Measurements from ENCODE around the gene SHLD1.
A peak's percentile ranks its signal among the peaks of the same experiment; 100 is the strongest.

The SHLD1 gene

DNA sequence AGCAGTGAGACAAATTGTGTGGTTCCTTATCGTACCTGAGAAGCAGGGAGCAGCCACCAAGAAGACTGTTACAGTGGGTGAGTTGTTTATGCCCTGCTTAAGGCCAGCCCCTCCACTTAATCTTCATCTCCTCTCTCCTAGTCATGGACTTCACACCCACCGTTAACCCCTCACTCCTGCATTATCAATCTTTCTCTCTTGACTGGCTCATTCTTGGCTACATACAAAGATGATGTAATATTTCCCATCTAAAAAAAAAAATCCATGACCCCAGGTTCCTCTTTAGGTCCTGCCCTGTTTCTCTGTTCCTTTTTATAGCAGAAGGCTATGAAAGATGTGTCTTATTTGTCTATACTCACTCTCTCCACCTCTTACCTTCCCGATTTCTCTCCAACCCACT lies 72.4 kb downstream of the SHLD1 start:
- DNase-seq, result no peak

DNA sequence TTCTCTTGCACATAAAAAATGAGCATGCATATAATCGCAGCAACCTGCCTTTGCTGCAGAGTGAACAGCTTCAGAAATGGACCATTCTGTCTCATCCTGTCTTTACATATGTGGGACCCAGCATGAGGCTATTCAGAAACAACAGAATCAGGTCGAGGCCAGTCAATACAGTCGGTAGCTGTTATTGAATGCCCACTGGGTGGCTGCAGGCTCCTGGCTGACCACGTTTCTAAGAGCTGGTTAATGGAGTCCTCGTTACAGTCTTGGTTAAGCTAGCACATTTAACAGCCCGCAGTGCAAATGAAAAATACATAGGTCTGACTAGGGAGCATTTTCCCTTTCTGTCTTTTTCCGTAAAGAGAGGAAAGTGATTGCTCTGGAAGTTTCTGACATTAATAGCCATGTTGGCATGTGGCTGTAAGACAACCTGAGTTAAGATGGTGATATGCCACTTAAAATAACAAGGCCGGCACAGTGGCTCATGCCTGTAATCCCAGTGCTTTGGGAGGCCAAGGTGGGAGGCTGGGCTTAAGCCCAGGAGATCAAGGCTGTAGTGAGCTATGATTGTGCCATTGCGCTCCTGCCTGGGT lies 75.0 kb downstream of the SHLD1 start:
- DNase-seq, result no peak

DNA sequence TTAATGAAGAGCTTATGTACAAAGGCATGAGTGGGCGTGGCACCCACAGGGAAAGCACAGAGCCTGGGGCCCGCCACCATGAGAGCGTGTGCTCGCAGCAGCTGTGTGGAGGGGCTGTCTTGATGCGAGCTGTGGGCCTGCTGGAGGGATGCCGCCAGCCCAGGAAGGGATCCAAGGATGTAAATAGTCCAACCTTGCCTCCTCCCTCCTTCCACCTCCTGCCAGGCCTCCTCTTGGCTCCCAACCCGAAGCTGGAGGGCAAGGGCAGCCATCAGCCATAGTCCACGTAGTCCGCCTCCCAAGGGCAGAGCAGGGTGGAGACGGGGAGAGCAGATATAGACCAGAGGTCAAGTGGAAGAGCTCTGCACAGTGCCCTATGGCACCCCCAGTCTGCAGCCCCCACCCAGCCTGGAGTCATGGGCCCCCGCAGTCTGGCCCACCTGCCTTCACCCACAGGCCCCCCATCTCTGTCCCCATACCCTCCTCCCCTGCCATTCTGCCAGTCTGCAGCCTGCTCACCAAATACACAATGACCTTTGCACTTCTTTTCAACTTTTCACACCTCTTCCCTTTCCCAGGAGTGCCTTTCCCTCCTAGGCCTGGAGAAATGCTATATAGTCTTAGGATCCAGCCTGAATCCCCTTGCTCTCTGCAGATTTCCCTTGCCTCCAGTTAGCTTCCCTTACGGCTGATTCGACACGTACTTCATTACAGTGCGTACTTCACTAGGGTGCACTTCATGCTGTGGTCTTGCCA lies 77.1 kb downstream of the SHLD1 start:
- no peak for DNase-seq

DNA sequence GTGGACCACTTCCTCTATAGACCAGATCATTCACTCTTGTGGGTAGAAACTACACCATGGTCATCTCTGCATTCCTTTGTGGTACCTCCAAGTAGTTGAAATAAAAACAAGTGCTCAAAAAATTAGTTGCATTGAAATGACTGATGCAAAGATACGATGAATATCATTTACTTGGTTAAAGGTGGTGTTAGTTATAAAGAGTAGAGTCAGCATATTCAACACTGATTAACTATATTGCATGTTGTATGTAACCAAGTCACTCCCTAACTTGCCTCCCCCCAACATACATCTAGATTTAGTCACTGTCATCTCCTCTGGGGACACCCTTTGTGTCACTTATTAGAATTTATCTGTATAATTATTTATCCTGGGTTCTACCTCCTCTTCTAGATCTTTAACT lies 77.7 kb downstream of the SHLD1 start:
- no peak for DNase-seq

DNA sequence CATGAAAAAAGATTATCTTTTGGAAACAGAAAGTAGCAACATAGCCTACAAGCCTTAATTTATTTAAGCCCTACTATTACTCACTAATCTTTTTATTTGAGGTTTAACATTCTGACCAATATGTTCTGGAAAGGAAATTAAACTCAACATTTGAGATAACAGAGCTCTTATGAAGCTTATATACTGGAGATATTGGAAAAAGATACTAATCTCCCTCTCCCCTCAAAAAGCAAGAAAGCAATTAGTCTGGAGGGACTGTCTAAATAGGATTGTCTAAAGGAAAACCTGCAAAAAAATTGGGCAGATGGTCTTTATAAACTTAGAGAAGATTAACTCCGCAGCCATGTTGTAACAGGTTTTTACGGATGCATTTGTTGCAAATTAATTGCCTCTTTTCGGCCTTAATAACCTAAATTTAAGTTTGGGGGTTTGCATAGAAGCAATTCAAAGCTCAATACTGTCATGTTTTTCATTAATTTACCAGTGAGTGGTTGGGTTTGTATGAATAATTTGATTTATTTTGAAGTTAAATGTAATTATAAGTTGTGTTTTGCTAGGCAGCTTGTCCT lies 79.1 kb downstream of the SHLD1 start:
- DNase-seq, result peak; percentile 99

DNA sequence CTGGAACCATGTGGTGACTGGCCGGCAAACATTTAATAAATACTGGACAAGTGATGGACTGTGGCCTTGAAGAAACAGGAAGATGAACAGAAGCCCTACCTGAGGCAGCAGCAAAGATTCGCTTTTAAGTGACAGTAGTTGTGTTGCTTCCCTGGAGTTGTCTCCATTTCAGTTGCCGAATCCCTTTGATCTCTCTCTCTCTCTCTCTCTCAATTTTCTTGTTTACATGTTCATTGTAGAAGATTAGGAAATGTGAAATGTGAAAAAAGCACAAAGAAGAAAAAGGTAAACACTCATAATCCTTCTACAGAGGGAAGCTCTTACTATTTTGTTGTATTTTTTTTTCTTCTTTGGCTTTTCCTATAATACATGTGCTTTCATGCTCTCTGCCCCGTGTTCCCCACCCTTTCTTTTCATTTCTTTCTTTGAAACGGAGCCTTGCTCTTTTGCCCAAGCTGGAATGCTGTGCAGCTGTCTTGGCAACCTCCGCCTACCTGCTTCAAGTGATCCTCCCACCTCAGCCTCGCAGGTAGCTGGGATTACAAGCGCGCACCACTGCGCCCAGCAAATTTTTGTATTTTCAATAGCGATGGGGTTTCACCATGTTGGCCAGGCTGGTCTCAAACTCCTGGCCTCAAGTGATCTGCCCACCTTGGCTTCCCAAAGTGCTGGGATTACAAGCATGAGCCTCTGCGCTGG lies 81.5 kb downstream of the SHLD1 start:
- no peak for DNase-seq

DNA sequence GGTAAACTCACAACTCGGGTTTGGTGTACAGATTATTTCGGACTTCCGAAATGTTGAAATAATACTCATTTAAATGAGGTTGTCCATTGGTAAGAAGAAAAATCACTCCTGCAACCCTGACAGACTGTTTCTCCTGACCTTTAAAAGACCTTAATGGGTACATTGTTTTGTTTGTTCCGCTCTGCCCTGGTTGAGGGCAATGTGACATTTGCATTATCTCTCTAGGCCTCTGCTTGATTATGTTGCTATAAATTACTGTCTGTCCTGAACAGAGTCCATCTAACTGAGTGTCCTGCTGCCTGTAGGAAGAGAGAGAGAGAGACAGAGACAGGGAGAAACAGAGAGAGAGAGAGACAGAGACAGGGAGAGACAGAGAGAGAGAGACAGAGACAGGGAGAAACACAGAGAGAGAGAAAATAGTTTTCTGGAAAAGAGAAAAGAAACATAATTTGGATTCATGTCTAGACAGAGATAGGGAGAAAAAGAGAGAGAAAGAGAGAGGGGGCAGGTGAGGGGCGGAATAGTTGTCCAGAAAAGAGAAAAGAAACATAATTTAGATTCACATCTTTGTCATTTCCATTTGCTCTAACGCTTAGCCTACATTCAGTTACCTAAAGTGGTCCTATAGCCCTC lies 83.2 kb downstream of the SHLD1 start:
- DNase-seq, result no peak

DNA sequence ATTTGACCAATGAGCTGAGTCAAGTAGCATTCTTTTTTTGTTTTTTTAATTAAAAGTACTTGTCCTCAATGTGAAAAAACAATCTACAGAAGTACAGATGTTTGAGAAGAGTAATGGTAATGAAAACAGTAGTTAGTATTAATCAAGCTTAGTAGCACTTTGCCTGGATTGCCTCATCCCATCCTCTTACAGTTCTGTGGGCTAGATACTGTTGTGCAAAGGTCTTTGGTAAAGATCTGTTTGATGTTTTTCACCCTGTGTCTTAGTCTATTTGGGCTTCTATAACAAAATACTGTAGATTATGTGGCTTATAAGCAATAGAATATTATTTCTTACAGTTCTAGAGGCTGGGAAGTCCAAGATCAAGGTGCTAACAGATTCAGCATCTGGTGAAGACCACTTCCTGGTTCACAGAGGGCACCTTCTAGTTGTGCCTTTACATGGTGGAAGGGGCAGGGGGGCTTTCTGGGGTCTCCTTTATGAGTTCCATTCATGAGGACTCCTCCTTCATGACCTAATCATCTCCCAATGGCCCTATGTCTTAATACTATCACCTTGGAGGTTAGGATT lies 84.3 kb downstream of the SHLD1 start:
- DNase-seq, result no peak

DNA sequence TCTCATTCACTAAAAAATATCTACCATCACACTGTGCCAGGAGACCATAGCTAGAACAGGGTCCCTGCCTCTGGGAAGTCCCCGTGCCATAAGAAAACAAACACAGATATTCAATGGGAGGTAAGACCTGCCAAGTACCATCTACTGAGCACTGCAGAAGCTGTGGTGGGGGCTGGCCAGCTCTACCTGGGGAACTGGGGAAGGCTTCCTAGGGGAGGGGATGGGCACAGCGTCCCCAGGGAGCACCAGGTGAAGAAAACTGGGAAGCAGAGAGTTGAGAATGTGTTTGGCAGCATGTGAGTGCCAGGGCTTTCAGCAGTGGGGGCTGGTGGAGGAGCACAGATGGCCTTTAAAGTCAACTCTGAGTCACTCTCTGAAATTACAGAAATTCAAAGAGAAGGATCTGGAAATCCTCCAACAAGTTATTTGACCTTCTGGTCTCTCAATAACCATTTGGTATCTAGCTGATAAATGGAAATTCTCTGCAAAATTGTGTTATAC lies 85.2 kb downstream of the SHLD1 start:
- peak; percentile 56 for DNase-seq

DNA sequence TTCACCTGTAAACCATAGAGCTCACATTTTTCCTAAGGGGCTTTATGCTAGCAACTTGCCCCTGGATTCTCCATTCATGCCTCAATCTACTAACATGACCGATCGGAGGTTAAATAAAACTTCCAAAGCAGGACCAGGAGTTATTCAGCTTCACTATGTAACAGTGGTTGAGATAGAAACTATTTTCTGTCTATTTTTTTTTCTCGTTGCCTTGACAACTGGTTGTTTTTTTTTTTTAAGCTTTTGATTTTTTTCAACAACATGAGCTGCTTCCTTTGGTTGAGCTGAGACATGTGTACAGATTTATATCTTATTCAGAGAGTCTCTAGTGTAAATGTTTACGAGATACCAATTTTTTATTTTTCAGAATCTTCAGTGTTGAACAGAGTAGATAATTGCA lies 85.7 kb downstream of the SHLD1 start:
- DNase-seq, result no peak

DNA sequence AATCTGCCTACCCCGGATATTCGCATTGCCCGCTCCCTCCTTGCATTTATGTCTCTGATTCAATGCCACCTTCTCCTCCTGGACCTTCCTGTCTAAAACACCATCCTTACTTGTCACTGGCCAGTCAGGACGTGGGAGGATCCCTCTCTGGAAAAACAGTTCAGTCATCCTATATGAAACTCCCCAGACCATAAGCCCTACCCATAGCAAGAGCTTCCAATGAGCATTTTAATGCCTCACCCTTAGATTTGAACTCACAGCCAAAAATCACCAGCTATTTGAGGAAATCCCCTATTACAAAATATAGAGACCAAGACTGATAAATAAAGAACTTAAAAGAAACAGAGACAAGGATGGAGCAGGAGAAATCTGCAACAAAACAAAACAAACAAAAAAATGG lies 86.4 kb downstream of the SHLD1 start:
- DNase-seq, result no peak

DNA sequence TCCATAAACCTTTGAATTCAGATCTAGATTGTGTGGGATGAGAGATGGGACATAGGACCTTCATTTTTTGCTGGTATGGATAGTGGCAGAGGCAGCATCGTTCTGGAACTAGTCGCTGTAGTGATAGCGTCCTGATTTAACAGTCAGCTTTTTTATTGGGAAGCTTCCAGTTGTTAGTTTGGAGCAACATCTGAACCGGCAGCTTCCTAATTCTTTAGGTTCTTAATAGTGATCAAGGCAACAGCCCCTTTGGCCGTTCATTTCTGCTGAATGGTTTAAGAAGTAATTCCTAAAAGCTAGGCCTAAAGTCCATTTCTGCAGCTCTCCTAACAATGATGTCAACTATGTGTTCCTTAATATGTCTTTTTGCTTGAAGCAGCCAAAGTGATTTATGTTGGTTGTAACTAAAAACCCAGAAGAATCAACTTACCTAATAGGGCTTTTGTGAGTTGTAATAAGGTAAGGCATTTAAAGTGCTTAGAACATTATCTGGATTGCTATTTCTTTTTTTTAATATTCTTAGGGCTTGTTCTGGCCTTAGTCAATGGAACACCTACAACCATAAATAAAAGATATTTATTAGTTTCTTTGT lies 90.3 kb downstream of the SHLD1 start:
- no peak for DNase-seq

DNA sequence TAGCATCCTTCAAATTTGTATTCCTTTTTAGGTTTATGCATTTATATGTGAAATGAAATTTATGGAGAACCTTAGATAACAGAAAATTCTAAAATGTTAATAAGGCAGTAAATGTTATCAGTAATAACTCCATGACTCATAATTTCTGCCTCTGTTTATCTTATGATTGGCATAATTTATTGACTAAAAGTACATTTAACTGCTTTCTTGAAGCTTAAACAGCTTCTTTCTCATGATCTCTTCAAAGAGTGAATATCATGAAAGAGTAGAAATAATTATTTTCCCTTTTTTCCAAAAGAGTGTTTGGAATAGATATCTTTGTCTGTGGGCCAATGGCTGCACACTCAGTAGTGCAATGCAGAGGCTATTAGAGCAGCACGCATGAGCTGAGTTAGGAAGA lies 91.3 kb downstream of the SHLD1 start:
- no peak for DNase-seq

DNA sequence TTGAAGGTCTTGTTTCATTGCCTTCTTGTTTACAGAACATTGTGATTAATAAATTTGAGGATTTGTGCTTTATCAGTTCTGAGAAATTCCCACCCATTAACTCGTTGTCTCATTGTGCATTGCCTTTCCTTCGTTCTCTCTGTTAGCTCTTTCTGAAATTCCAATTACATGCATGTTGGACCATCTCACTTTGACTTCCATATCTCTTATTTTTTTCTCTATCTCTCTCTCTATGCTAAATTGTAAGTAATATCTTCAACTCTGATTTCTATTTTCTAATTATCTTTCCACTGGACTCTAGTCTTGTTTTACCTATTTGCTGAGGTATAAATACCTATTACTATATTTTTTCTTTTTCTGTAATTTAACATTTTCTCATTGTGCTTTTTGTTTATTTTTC lies 92.3 kb downstream of the SHLD1 start:
- DNase-seq, result no peak

DNA sequence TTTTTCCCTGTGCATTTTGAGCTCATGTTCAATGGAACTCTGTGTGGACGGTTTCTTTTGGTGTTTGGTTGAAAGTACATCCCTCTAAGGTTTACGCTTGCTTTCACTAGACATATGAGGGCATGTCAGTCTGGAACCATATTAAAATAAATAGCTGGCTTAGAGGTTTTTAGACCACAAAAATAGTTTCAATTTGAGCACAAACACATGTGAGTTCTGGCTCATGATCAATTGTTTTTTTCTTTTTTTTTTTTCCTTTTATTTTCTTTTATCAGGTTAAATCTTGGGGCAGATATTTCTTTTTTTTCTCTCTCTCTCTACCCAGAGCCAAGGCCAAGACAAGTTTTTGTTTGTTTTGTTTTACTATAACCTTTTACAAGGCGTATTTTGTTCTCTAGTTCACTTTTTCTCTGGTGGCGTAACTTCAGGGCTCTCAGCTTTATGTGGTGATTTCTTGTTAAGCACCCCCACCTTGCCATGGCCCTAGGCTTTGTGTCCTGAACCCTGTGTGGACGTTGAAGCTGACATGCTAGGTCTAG lies 92.9 kb downstream of the SHLD1 start:
- DNase-seq, result no peak

DNA sequence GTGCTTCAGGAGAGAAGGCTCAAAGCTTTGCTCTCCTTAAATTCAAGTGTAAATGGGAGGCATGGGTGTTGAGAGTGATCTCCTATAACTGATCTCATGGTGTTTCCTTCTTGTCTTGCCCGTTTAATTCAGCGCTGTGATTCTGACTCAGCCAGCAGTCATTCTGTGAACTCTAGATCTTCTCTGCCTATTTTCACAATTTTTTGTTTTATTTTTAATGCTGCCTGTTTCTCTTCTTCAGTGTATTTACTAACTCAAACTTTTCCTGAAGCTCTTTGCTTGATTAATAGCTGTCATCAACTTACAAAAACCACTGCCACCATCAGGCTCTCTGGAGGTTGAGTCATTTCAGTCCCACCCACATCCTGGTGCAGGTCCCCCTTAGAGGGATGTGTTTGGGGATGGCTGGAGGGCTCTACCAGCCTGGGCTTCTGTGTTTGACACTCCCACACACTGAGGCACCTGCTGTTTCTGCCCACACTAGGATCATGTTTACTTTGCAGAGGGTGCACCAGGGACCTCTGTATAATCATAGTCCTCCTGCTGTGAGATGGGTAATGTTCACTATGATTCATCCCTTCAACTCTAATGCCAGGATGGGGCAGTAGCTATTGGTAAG lies 94.0 kb downstream of the SHLD1 start:
- DNase-seq, result no peak

DNA sequence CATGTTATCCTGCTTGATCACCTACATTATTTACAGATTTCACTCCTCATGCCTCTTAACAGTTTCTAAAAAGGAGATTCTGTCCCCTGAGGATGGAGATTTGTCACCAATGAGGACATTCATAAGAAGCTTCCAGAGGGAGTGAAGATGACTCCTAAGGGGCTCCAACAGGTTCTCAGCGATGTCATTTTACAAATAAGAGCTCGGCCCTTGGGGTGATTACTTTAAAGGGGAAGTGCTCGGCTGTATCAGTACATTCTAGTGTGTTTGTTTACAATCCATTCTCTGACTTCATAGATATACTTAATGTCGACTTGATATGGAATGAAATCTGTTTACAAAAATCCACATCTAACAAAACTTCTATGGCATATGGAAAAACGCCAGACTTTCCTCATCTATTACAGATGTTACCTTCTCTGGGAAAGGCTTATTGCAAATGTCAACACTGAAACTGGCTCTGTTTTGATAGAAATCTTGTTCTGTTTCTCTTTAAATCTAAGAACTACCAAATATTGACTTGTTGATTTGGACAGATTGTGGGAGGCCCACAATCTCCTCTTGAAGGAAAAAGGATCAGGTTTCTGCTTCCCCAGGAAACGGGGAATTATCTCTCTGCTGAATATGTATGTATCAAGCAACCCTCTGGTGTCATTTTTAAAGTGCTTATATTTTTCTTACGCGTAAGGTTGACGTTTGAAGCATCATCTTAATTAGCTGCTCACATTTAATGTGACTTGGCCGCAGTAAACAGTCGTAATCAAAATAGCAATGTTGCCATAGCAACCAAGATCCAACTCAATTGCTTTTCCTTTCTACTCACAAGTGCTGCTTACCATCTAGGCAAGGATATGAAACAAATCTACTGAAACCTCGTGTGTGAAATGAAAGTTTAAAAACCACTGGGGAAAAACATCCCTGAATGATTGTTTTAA lies 95.7 kb downstream of the SHLD1 start:
- peak; percentile 73 for DNase-seq

DNA sequence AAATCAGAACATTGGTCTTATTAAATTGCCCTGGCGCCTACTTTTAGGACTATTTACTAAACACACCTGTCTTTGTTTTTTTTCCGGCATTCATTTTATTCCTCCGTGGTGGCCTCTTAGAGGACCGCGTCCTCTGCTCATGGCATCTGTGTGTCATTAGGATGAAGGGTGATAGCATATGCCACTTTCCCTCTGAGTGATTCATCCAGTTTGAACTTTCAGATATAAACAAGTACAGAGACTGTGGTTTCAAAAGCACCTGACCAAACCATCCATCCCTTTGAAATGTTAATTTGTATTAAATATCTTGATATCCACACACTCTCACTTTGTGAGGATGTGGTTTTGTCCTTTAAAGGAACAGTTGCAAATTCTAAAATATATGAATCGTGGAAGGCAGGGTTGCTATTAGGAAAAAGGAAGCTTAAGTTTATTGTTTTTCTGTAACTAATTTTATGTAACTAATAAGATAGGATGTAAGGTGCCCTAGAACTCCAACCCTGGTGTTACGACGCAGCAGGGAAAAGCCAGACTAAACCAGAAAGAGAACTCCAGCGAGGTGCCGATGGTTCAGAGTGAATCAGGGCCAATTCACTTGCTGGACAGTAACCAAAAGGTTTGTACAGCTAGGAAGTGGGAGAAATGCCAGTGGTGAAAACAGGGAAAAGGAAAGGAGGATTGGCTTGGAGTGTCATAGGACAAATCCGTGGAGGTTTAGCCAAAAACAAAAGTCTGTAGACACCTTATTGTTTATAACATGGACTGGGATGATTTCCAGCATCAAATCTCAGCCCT lies 98.7 kb downstream of the SHLD1 start:
- DNase-seq, result peak; percentile 51

DNA sequence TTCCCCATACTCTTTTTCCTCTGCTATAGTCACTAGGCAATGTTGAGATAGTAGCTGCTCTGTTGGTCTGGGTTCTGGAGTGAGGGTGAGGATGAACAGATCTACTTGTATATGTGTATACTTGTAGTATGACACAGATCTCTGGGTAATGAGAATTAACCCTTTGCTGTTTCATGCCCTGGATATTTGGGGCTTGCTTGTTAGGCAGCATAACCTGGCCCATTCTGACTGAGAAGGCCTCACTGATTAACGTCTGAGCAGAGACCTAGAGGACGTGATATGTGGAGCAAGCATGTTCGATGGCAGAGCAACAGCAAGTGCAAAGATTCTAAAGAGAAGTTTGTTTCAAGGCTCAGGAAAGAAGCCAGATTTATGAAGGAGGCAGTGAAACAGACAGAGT lies 105.7 kb downstream of the SHLD1 start:
- no peak for DNase-seq

DNA sequence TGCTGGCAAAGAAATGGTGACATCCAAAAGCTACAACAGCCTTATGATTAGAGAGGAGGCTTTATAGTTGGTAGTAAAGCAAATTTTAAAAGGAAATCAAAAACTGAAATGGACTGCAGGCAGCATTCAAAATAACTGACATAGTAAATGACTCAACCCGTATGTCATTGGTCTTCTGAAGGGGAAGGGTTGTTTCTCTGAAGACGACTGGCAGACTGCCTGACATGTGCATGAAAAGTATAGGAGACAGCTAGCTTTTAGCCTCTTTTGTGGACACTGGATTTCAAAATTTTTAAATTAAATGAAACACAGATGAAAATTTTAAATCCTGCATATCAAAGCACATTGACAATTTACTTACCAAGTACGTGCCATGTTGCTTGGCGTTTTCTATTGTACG lies 109.4 kb downstream of the SHLD1 start:
- no peak for DNase-seq

Measured in NCI-H524 treated with DMSO at 0.1 percent for 48 hours (cell line).